Eye (tissue), 1 donor: ENCODE data around the gene PIP4P1.

Experiments
- DNase-seq: peaks from one replicate; pipeline ENCODE4 v3.0.0-alpha.2; 2015

PIP4P1 gene

DNA sequence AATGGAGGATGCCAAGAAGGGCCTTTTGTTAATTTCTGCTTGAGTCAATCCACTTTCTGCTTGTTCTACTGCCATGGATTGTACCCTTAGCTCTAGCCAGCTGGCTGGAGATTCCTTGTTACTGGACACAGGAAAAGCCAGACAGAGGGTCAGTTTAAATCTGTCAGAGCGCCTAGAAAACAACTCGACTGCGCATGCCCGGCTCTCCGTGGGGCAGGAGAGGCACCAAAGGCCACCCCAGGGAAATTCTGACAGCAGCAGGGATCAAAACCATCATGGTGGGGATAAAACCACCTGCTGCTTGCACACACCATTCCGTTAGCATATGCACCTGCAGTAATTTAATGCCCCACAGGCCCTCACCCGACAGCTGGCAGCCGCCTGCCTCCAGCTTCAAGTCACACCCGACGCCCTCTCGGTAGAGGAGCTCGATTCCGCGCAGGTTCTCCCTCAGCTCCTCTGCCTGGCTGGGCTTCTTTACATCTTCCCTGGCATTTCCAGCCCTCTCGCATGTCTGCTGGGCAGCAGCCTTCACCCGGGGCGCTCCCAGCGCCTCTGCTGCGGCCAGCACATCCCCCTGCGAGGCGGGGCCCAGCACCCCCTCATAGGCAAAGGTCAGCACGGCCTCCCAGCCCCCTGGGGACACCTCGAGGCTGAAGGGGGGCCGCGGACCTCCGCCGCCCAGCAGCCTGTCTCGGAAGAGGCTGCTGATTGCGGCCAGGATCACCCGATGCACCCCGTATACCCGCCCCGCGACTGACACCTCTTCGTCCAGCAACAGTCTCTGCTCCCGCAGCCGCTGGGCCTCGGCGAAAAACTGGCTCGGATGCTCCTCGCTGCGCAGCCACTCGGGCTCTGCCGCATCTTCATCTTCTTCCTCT is 26.3 kb downstream of the PIP4P1 start:
- DNase-seq = peak; percentile 64

DNA sequence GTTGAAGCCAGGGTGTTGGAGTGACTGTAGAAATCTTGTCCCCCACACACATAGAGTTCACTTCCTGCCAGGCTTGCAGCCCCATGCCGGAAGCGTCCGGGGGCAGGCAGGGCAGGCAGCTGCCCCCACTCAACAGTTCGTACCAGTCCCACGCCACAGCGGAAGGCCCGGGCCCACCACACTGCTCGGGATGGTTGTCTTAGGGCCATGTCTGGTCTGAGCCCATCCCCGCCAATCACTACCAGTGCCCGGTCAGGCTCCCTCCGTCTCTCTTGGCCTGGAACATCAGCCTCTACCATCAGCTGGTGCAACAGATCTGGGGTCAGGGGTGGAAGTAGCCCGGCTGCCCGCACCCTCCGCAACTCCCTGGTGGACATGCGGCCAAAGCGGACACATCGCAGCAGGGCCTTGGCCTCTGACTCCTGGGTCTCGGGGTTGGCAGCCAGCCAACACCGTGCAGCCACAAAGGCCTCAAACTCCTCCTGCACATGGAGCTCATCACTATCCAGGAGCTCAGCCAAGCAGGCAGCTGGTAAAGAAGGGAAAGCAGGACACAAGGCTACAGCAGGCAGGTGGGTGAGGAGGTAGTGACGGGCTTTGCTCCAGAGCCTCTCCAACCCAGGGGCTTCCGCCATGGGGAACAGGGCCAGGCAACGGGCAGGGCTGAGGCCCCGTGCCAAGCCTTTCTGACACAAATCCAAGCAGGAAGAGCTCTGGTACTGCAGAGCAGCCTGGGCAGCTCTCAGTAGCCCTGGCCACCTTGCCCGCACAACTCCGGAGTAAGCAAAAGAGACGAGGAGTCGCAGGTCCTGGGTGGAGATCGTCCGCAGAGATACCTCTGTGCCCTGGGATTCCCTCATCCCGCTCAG is 31.2 kb downstream of the PIP4P1 start:
- DNase-seq = no peak

DNA sequence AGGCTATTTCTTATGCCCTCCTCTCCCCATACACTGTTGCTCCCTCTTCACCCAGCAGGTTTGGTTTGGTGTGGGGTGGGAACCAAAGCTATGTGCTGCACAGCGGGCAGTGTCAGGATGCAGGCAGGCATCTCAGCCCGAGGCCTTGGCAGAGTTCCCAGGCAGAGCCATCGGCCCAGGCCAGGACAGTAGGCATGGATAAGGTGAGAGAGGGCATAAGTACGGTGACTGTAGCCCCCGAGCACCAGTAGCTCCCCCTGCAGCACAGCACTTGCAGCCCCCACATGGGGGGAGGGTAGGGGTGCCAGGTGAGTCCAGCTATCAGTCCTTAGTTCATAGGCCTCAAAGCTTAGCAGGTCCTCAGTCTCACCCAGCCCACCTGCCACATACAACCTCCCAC is 32.4 kb downstream of the PIP4P1 start:
- DNase-seq = no peak

DNA sequence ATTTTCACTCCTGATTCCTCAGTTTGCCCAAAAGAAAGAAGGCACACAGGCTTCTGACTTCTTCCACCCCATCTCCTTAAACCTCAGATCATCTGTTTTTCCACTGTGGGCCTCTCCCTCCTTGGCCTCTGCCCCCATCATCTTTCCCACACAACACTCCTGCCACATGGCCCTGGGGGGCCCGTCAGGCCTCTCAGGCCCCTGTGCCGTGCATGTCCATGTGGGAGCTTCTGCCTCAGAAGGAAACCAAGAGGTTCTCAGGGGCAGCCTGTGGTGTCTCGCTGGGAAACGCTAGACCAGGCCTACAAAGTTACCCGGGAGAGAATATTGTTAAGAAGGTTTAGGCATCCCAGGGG is 33.2 kb downstream of the PIP4P1 start:
- no peak for DNase-seq

DNA sequence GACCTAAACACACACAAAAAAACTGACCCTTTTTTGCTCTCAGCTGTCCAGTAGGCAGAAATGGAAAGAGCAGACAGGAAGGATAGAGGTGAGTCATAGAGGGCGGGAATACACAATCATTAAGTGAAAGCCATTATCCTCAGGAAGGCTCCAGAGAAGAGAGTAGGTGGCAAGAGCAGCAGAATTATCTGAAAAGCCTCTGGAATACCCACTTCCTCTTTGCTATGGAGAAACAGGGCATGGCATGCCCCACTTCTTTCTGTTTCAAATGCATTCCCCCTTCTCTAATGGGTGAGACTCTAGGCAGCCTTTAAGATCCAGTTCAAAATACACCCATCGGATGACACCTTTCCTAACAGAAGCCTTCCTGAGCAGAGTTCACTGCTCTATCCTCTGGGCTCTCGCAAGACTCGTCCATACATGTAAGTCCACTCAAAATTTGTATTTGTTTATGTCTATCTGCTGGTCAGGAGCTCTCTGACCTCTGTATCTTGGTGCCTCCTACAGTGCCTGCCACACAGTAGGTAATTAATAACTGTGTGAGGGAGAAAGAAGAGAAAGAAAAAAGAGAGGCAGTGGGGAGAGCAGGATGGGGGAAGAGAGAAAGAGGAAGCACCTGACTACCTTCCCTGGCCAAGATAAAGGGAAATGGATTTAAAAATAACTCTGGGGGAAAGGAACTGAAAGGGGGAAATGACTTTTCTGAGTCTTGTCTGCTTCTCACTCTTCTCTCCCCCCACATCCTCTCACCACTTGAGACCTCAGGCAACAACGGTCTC is 33.8 kb downstream of the PIP4P1 start:
- DNase-seq = no peak

DNA sequence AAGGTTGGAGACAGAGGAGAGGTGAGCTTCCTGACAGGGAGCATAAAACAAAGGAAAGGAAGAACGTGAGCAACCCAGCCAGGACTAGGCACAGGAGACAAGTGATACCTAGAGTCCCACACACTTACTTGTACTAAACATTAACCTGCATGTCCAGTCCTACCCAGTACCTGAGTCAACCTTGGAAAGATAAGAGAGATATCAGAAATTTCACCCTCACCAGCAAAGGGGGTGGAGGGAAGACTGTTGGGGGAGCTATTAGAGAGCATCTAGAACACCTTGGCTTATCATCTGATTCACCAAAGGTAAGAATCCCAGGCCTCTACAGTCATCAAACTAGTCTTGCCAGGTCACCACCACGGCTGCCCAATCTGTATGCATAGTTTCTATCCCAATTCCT is 36.4 kb downstream of the PIP4P1 start:
- no peak for DNase-seq

DNA sequence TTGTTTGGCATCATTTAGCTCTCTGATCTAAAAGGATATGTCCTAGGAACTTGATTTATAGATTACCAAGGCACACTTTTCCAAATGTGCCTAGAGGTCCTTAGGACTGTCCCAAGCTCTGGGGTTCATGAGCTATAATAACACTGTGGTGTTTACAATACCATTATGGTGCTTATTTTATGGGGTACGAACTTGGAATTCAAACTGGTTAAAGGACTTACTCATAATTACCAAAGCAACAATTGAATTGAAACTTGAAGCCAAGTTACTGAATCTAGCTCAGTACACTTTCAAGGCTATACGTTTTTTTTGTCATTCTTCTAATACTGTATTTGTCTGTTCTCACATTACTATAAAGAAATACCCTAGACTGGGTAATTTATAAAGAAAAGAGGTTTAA is 38.3 kb downstream of the PIP4P1 start:
- DNase-seq = no peak

DNA sequence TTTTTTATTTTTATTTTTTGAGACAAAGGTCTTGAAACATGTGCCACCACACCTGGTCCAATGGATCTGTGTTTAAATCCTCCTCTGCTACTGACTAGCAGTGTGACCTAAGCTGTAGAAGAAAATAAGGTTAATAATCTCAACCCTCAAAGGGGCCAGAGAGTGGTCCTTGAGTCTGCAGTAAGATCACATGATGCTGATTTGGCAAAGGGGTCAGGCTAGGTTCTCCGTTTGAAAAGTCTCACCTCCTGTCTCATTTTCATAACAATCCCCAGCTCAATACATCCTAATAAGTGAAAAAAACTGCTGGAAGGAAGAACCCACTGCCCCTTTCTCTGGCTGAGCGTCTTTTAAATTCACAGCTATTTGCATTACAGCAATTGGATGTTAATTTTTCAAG is 40.0 kb downstream of the PIP4P1 start:
- no peak for DNase-seq

DNA sequence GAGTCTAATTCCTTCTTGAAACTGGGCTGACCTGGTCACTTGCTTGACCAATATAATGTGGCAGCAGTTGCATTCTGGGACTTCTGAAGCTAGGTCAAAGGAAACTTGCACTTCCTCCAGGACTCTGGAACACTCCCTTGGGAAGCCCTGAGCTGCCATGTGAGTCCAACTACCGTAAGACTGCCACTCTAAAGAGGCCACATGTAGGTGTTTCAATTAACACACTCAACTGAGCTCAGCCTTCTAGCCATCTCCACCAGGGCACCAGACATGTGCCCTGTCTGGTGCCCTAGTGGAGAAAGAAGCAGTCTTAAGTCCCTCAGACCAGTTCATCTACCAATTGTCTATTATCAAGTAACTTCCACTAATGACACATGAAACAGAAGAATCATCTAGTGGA is 41.8 kb downstream of the PIP4P1 start:
- no peak for DNase-seq

DNA sequence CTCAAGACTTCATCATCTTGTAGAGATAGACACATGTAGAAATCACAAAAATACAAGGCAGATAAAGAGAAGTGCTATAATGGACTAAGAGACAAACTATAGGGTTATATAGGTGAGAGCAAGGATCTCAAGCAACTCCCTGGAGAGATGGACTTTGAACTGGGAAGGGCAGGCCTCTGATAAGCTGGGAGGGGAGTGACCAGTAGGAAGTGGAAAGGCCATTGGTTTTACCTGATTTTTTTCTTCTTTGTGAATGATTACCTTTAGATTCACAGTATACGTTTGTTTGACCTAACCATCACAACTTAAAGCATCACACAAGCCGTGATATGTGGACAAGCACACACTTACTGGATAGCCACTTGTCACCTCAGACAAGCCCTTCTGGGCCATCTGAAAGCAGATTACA is 42.7 kb downstream of the PIP4P1 start:
- no peak for DNase-seq

DNA sequence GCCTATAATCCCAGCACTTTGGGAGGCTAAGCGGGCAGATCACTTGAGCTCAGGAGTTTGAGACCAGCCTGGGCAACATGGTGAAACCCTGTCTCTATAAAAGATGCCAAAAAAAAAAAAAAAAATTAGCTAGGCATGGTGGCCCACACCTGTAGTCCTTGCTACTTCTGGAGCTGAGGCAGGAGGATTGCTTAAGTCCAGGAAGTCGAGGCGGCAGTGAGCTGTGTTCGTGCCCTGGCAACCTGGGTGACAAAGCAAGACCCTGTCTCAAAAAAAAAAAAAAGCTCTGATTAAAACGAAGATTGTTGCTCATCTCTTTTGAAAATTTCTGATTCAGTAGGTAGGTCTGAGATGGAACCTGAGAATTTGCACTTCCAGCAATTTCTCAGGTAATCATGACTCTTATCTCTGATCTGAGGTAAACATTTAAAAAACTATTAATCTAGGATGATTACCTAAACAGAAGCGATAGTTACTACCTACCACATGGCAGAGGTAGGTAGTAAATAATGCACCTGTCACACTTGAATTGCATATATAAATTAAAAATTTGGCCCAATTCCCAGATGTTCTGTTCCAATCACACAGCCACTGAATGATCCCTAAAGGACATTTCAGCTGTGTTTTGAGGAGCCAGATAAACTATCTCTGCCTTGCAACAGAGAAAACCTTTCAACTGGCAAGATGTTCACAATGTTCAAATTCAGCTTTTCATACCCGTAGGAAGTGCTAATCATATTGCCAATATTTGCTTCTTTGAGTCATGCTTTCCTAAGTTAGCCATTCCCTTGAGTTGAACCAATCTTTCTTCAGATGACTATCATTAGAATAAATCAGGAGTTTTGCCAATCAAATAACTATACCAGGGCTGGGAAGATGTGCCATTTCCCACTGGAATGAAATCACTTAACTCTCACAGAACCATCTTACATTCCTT is 43.7 kb downstream of the PIP4P1 start:
- no peak for DNase-seq

DNA sequence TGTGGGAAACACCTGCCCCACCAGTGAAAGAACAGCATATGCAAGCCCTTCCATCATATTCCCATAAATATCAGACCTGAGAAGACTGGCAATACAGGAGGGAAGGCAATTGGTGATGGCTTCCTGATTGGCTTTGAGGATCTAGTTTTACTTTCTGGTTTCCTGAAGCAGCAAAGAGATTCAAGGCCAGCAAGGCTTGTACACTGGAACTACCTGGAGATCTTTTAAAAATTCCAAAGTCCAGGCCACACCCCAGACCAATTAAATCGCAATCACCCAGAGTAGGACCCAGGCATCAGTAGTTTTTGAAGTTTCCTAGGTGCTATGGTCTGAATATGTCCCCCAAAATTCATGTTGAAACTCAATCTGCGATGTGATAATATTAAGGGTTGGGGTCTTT is 45.0 kb downstream of the PIP4P1 start:
- no peak for DNase-seq

DNA sequence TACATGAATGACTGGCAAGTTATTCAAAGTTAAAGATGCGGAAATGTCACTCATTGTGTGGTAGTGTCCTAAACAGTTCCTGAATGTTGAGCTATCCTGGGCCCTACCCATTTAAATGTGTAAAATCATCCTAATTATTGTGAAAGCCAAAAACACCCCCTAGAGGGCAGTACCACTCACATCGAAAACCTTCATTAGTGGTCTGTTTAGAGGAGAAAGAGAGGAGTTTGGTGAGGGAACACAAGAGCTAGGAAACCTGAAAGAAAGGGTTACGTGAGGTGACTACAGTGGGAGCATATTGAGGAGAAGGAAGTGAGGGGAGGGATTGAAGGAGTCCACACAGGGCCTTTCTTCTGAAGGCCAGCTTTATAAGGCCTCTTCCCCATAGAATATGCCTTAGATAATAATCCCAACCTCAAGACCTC is 45.4 kb downstream of the PIP4P1 start:
- DNase-seq = peak; percentile 68

DNA sequence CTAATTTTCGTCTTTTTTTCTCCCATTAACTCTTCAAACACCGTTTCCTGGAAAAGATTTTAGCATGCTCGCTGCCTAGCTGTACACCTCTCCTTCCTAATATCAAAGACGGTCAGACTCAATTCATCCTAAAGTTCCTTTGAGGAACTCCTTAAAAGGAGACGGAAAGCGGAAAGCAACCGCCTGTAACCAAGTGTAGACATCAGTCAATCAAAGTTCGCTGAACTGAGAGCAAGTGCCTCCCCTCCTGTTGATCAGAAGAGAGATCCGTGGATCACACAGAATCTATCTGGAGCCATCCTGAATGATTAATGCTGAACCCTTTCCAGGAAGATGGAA is 47.5 kb downstream of the PIP4P1 start:
- DNase-seq = no peak

DNA sequence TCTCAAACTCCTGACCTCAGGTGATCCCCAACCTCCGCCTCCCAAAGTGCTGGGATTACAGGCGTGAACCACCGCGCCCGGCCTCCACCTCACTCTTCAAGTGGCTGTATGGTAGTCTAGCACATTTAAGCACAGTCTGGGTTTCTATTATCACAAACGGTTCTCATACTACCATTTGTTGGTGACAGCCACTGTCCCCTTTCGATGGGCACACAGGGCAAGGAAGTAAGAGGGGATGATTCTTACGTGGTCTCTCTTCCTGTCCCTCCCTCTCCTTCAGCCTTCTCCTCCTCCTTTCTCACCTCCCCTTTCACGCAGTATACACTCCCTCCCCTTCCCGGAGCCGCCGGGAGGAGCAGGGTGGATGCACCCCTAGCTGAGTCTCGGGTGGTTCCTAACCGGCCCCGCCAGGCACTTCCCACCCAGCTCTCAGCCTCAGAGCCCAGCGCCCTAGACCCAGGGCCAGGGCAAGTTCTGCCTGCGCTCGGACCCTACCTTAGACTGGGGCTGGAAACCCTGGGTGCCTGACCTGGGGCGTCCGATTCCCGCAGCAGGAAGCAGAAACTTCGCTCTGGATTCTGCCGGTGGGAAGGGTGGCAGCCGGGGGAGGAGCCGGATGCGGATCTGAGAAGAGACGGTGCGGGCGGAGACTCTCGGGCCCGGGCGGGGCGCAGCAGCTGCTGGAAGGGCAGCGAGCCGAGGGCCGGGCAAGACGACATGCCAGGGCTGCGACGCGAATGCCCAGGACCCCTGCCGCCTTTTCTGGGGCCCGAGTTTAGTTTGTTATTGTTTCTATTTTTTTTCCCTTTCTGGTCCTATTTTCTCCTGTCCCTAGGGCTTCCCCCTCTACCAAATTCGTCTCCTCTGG is 48.1 kb downstream of the PIP4P1 start, which contains the start of gene TEP1:
TEP1 (minus strand) TSS at position 626 of the 868 bp plus-strand sequence. CDS start 5,062 bp downstream, outside the sequence.
- DNase-seq = peak; percentile 90

DNA sequence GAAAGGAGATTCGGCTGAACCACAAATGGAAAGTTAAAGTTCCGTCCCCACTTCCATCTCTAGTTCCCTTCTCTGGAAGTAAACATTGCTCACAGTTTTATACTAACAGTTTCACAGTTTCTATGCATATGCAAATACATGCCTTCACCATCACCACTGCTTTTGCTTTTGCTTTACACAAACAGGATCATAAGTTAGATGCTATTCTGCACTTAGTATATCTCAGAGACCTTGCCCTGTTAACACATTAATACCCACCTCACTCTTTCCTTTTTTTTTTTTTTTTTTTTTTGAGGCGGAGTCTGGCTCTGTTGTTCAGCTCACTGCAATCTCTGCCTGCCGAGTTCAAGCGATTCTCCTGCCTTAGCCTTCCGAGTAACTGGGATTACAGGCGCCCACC is 48.8 kb downstream of the PIP4P1 start:
- DNase-seq = no peak

DNA sequence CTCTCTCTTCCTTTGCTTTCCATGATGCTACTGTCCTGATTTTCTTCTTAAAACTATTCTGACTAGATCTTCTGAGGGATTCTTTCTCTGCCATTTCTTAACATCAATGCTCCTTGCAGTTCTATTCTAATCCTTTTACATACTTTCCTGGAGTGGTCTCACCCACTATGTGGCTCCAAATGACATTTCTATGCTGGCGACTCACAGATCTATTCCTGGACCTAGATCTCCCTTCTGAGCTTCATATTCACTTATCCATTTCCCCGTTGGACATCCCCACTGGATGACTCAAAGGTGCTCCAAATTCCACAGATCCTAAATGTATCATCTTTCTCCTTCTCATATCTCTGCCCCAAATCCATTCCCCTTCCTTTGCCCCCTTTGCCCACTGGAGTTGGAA is 52.0 kb downstream of the PIP4P1 start:
- no peak for DNase-seq
